Common myeloid progenitor, CD34-positive (primary cell): ENCODE measurements around the gene PLA2R1.

Experiments
- CTCF ChIA-PET: fragments of 350-600 bp; sonication (Branson Sonifier 250); formaldehyde crosslinking; loops from one replicate; lab custom pipeline; 2021; ENCODE audit warnings: antibody characterized with exemption; lab: Charles Lee
- POLR2A ChIA-PET: fragments of 350-600 bp; sonication (Branson Sonifier 250); formaldehyde crosslinking; loops from one replicate; lab custom pipeline; 2021; ENCODE audit warnings: antibody characterized with exemption; lab: Charles Lee
- DNase-seq, 3 donors: peaks; one replicate each; pipeline versions ENCODE4 v3.0.0 to v3.0.0-alpha.2; 2013
- H3K27ac ChIP-seq, 2 experiments: 1 replicate in 1 of 2; 2 replicates in 1 of 2; pipeline ENCODE4 v1.7.0; 2013; ENCODE audit warnings: inconsistent platforms in 2 of 2, low read length in 2 of 2, mild to moderate bottlenecking in 2 of 2, low read depth in 1 of 2, moderate library complexity in 1 of 2; ENCODE audit not compliant: severe bottlenecking in 2 of 2, insufficient read depth in 1 of 2, poor library complexity in 1 of 2
- H3K27me3 ChIP-seq, 5 experiments: replicated peaks in 2 of 5; 1 replicate in 3 of 5; 2 replicates in 2 of 5; pipeline versions ENCODE4 v1.6.1 to v1.7.0; 2013; ENCODE audit warnings: low read length in 4 of 5, mild to moderate bottlenecking in 2 of 5, moderate library complexity in 2 of 5, inconsistent platforms in 1 of 5; ENCODE audit not compliant: insufficient read depth in 5 of 5, control insufficient read depth in 4 of 5
- H3K36me3 ChIP-seq, 4 experiments: 1 replicate in 2 of 4; 2 replicates in 2 of 4; pipeline versions ENCODE4 v1.6.1 to v1.7.0; 2013; ENCODE audit warnings: low read length in 3 of 4, control low read depth in 1 of 4, mild to moderate bottlenecking in 1 of 4; ENCODE audit not compliant: control insufficient read depth in 4 of 4, insufficient read depth in 4 of 4
- H3K4me1 ChIP-seq, 4 experiments: 1 replicate in 3 of 4; 2 replicates in 1 of 4; pipeline versions ENCODE4 v1.6.1 to v1.7.1; 2013; ENCODE audit warnings: low read length in 3 of 4, mild to moderate bottlenecking in 3 of 4, control low read depth in 1 of 4, inconsistent platforms in 1 of 4, moderate library complexity in 1 of 4; ENCODE audit not compliant: control insufficient read depth in 4 of 4, insufficient read depth in 4 of 4; ENCODE audit errors: control extremely low read depth in 1 of 4
- H3K4me3 ChIP-seq, 7 experiments: 1 replicate in 4 of 7; 2 replicates in 3 of 7; pipeline versions ENCODE4 v1.5.1 to v1.7.0; 2013; ENCODE audit warnings: mild to moderate bottlenecking in 7 of 7, low read length in 6 of 7, moderate library complexity in 6 of 7, inconsistent platforms in 2 of 7, low read depth in 2 of 7, control low read depth in 1 of 7; ENCODE audit not compliant: insufficient read depth in 4 of 7, control insufficient read depth in 1 of 7; ENCODE audit errors: extremely low read depth in 1 of 7
- H3K9me3 ChIP-seq, 5 experiments: 1 replicate in 4 of 5; 2 replicates in 1 of 5; pipeline versions ENCODE4 v1.6.1 to v1.7.1; 2013; ENCODE audit warnings: low read length in 4 of 5, mild to moderate bottlenecking in 2 of 5, inconsistent platforms in 1 of 5, low read depth in 1 of 5, moderate library complexity in 1 of 5; ENCODE audit not compliant: control insufficient read depth in 4 of 5, insufficient read depth in 2 of 5; ENCODE audit errors: control extremely low read depth in 1 of 5
- WGBS: methylation state at CpG from one replicate; pipeline ENCODE4 v1.1.5; 2013; ENCODE audit not compliant: insufficient coverage; 5-methylcytosine and 5-hydroxymethylcytosine counted together

The PLA2R1 gene

GRCh38 chr2:160055726-160056108, 6.7 kb downstream of the PLA2R1 start:
- no peak overlapping the region for H3K27ac ChIP-seq
- peaks cover 0 to 1% (median 0%) of the 10 kb centered on the region in 5 experiments for H3K27me3 ChIP-seq
- no peak overlapping the region for H3K4me3 ChIP-seq
- no peaks in the 10 kb centered on the region for H3K4me1 ChIP-seq
- no peaks in the 10 kb centered on the region for H3K9me3 ChIP-seq
- H3K36me3 ChIP-seq: no peaks in the 10 kb centered on the region
- ChIA-PET POLR2A (no interaction called here), CTCF (no interaction called here)
- WGBS: 94% methylated on average over 5 of the region's 7 CpGs
- DNase-seq: no peak

GRCh38 chr2:160054984-160055725, 7.3 kb downstream of the PLA2R1 start:
- Histone ChIP-seq H3K27ac (no peak overlapping the region), H3K9me3 (no peaks in the 10 kb centered on the region), H3K36me3 (no peaks in the 10 kb centered on the region), H3K27me3 (peaks cover 0 to 1% (median 0%) of the 10 kb centered on the region in 5 experiments), H3K4me3 (no peak overlapping the region), H3K4me1 (no peaks in the 10 kb centered on the region)
- POLR2A ChIA-PET: no interaction called here
- 98% methylated on average over 4 of the region's 7 CpGs for WGBS
- no peak for DNase-seq
- CTCF ChIA-PET: interaction anchor here (1.0 kb wide), 1 partner anchor 18 kb away, joined by 3 read pairs; no protein-coding TSS in a partner anchor

GRCh38 chr2:160053946-160054345, 8.5 kb downstream of the PLA2R1 start:
- no peak overlapping the region for H3K27ac ChIP-seq
- no peak overlapping the region for H3K4me3 ChIP-seq
- no CpG with 5 or more reads among the region's 2 CpGs for WGBS
- ChIA-PET POLR2A (no interaction called here), CTCF (interaction anchor here (1.0 kb wide), 1 partner anchor 17 kb away, joined by 3 read pairs; no protein-coding TSS in a partner anchor)
- DNase-seq: no peak
- no peaks in the 10 kb centered on the region for H3K27me3 ChIP-seq
- H3K36me3 ChIP-seq: no peaks in the 10 kb centered on the region
- H3K9me3 ChIP-seq: no peaks in the 10 kb centered on the region
- H3K4me1 ChIP-seq: peaks cover 0 to 3% (median 0%) of the 10 kb centered on the region in 4 experiments

- no peak for DNase-seq
- Histone ChIP-seq H3K27me3 (no peaks in the 10 kb centered on the region), H3K36me3 (no peaks in the 10 kb centered on the region), H3K9me3 (no peaks in the 10 kb centered on the region), H3K27ac (no peak overlapping the region), H3K4me3 (no peak overlapping the region), H3K4me1 (peaks cover 0 to 3% (median 0%) of the 10 kb centered on the region in 4 experiments)
- ChIA-PET POLR2A (no interaction called here), CTCF (no interaction called here)
- WGBS: no CpG with 5 or more reads among the region's 2 CpGs
Observed at GRCh38 chr2:160052531-160052930, 9.9 kb downstream of the PLA2R1 start.

GRCh38 chr2:160051371-160051800, 11.0 kb downstream of the PLA2R1 start:
- POLR2A ChIA-PET: no interaction called here
- no peak overlapping the region for H3K27ac ChIP-seq
- no peaks in the 10 kb centered on the region for H3K9me3 ChIP-seq
- H3K36me3 ChIP-seq: no peaks in the 10 kb centered on the region
- H3K4me3 ChIP-seq: no peak overlapping the region
- CTCF ChIA-PET: interaction anchor here (0.6 to 1.3 kb wide), 3 partner anchors 15 to 58 kb away, joined by 3 read pairs; no protein-coding TSS in a partner anchor
- no peak for DNase-seq
- peaks cover 0 to 3% (median 0%) of the 10 kb centered on the region in 4 experiments for H3K4me1 ChIP-seq
- 100% methylated on average over 3 of the region's 3 CpGs for WGBS
- H3K27me3 ChIP-seq: no peaks in the 10 kb centered on the region

- no peaks in the 10 kb centered on the region for H3K9me3 ChIP-seq
- no peaks in the 10 kb centered on the region for H3K27me3 ChIP-seq
- H3K36me3 ChIP-seq: no peaks in the 10 kb centered on the region
- no peak overlapping the region for H3K4me3 ChIP-seq
- CTCF ChIA-PET: interaction anchor here (1.5 kb wide), 1 partner anchor 26 kb away, joined by 3 read pairs; no protein-coding TSS in a partner anchor
- WGBS: 81% methylated on average over 2 of the region's 3 CpGs
- POLR2A ChIA-PET: no interaction called here
- no peak for DNase-seq
- no peak overlapping the region for H3K27ac ChIP-seq
- peaks cover 0 to 3% (median 0%) of the 10 kb centered on the region in 4 experiments for H3K4me1 ChIP-seq
Observed at GRCh38 chr2:160050147-160050546, 12.3 kb downstream of the PLA2R1 start.

- H3K4me3 ChIP-seq: no peak overlapping the region
- WGBS: 75% methylated on average over 7 of the region's 7 CpGs
- peaks cover 0 to 6% (median 0%) of the 10 kb centered on the region in 4 experiments for H3K36me3 ChIP-seq
- H3K4me1 ChIP-seq: peaks cover 0 to 3% (median 0%) of the 10 kb centered on the region in 4 experiments
- DNase-seq: no peak
- ChIA-PET POLR2A (no interaction called here), CTCF (interaction anchor here (0.9 to 2.0 kb wide), 2 partner anchors 17 to 21 kb away, joined by 3 to 6 read pairs; no protein-coding TSS in a partner anchor)
- H3K9me3 ChIP-seq: no peaks in the 10 kb centered on the region
- no peaks in the 10 kb centered on the region for H3K27me3 ChIP-seq
- H3K27ac ChIP-seq: no peak overlapping the region
Observed at GRCh38 chr2:160045703-160046210, 16.7 kb downstream of the PLA2R1 start.
